Neural progenitor cell (in vitro differentiated cells): ENCODE measurements around the gene ATP8B4. TPM values are rescaled to one million over a fixed set of nuclear protein-coding genes. Genes with fewer than 3 reads are reported as not detected.

Source experiments
- DNase-seq: peaks from one replicate; pipeline ENCODE4 v3.0.0-alpha.2; 2016; ENCODE audit warnings: low spot score
- H2AFZ ChIP-seq: fragments of 200-600 bp; sonication (generic); replicated peaks from 2 replicates; pipeline ENCODE4 v1.6.1; 2016; ENCODE audit warnings: antibody characterized with exemption
- H3F3A ChIP-seq: fragments of 200-600 bp; sonication (generic); 2 replicates; pipeline ENCODE4 v1.6.1; 2016; ENCODE audit warnings: antibody characterized with exemption, low read depth
- H3K27ac ChIP-seq: fragments of 200-600 bp; sonication (generic); 2 replicates; pipeline ENCODE4 v1.5.1; 2016; ENCODE audit warnings: mild to moderate bottlenecking
- H3K27me3 ChIP-seq: fragments of 200-600 bp; sonication (generic); 2 replicates; pipeline ENCODE4 v1.6.1; 2016; ENCODE audit warnings: mild to moderate bottlenecking, moderate library complexity
- H3K36me3 ChIP-seq: fragments of 200-600 bp; sonication (generic); 2 replicates; pipeline ENCODE4 v1.5.1; 2016
- H3K4me1 ChIP-seq: fragments of 200-600 bp; sonication (generic); 2 replicates; pipeline ENCODE4 v1.6.1; 2016; ENCODE audit warnings: mixed run types
- H3K4me2 ChIP-seq: fragments of 200-600 bp; sonication (generic); 2 replicates; pipeline ENCODE4 v1.6.1; 2016
- H3K4me3 ChIP-seq: fragments of 200-600 bp; sonication (generic); 2 replicates; pipeline ENCODE4 v1.5.1; 2016
- H3K79me2 ChIP-seq: fragments of 200-600 bp; sonication (generic); 2 replicates; pipeline ENCODE4 v1.6.1; 2016; ENCODE audit warnings: low read depth
- H3K9ac ChIP-seq: fragments of 200-600 bp; sonication (generic); 2 replicates; pipeline ENCODE4 v1.6.1; 2016
- H3K9me3 ChIP-seq: fragments of 200-600 bp; sonication (generic); 2 replicates; pipeline ENCODE4 v1.5.1; 2016; ENCODE audit warnings: low read depth
- H4K20me1 ChIP-seq: fragments of 200-600 bp; sonication (generic); 2 replicates; pipeline ENCODE4 v1.6.1; 2016; ENCODE audit warnings: low read depth
- H3K27ac Mint-ChIP-seq: 3 replicates; pipeline ENCODE4 v1.8.0; 2021; ENCODE audit warnings: mixed read lengths
- H3K27me3 Mint-ChIP-seq: 2 replicates; pipeline ENCODE4 v1.8.0; 2022; ENCODE audit warnings: low read depth, mild to moderate bottlenecking, inconsistent platforms, moderate library complexity, mixed read lengths; ENCODE audit not compliant: insufficient read depth
- H3K36me3 Mint-ChIP-seq: 3 replicates; pipeline ENCODE4 v1.8.0; 2021; ENCODE audit warnings: mixed read lengths
- H3K4me1 Mint-ChIP-seq: 3 replicates; pipeline ENCODE4 v1.8.0; 2021; ENCODE audit warnings: mixed read lengths
- H3K4me3 Mint-ChIP-seq: 3 replicates; pipeline ENCODE4 v1.8.0; 2021; ENCODE audit warnings: mild to moderate bottlenecking, moderate library complexity, mixed read lengths
- H3K9me3 Mint-ChIP-seq: 3 replicates; pipeline ENCODE4 v1.8.0; 2020; ENCODE audit warnings: mixed read lengths
- EZH2 ChIP-seq: fragments of 200-600 bp; sonication (generic); IDR thresholded peaks from 2 replicates; pipeline ENCODE4 v1.6.1; 2017; ENCODE audit warnings: antibody characterized with exemption, mild to moderate bottlenecking, moderate library complexity
- EZH2phosphoT487 ChIP-seq: fragments of 200-600 bp; sonication (generic); IDR thresholded peaks from 2 replicates; pipeline ENCODE4 v1.6.1; 2017; ENCODE audit warnings: antibody characterized with exemption
- total RNA-seq: library from RNA; depleted of rRNA; stranded (reverse); fragments of >200 nt; gene quantifications from 2 replicates; pipeline ENCODE4 v1.2.3, GENCODE V29; 2015; ENCODE audit warnings: low replicate concordance
- TF ChIP-seq, protein P1 (sequence below): fragments of 200-600 bp; sonication (generic); IDR thresholded peaks from 2 replicates; pipeline ENCODE4 v1.5.1; 2017; ENCODE audit warnings: antibody characterized with exemption, mild to moderate bottlenecking

Gene ATP8B4
- total RNA-seq, 1 donor from 2014 or later: 2.7 TPM

DNA sequence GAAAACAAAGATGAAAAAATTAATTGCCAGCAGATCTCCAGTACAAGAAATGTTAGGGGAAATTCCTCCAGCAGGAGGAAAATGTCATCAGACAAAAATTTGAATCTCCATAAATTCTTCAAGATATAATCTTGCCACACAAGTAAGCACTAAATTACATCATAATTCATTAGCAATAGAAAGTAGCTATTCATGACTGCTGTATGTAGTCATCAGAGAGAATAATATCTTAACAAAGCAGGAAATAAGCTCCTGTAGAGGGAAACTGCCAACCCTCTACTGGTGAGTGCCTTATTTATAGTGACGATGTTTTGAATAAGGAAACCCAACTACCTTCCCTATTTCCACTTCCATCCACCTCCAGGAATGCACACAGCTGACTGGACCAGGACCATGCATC lies 47.2 kb upstream of the ATP8B4 start:
- no peaks in the 10 kb centered on the region for H3K36me3 ChIP-seq
- no peak overlapping the region for H3K4me3 ChIP-seq
- TF ChIP-seq EZH2phosphoT487 (no peak), EZH2 (no peak)
- TF ChIP-seq, protein P1, sequence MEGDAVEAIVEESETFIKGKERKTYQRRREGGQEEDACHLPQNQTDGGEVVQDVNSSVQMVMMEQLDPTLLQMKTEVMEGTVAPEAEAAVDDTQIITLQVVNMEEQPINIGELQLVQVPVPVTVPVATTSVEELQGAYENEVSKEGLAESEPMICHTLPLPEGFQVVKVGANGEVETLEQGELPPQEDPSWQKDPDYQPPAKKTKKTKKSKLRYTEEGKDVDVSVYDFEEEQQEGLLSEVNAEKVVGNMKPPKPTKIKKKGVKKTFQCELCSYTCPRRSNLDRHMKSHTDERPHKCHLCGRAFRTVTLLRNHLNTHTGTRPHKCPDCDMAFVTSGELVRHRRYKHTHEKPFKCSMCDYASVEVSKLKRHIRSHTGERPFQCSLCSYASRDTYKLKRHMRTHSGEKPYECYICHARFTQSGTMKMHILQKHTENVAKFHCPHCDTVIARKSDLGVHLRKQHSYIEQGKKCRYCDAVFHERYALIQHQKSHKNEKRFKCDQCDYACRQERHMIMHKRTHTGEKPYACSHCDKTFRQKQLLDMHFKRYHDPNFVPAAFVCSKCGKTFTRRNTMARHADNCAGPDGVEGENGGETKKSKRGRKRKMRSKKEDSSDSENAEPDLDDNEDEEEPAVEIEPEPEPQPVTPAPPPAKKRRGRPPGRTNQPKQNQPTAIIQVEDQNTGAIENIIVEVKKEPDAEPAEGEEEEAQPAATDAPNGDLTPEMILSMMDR: no peak

DNA sequence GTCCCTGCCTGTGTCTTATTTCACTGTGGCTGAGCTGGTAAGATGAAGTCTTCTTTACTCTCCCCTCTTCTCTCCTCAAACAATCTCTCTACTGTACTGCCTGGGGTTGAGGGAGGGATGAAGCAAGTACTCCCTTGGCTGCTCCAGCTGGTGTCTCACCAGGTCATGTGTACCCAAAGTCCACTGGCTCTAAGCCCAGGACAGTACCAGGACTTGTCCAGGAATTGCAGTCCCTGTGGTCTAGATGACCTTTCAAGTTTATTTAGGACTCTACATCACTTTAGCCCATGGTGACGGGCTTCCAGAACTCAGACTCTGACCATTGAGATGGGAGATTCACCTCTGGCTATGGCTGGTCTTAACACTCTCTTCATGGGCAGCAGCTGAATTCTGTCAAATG lies 45.4 kb upstream of the ATP8B4 start:
- H4K20me1 ChIP-seq: no peaks in the 10 kb centered on the region
- H3K4me1 ChIP-seq: no peaks in the 10 kb centered on the region
- Mint-ChIP-seq H3K36me3 (no peaks in the 10 kb centered on the region), H3K9me3 (peaks cover 7% of the 10 kb centered on the region), H3K27ac (no peak overlapping the region), H3K27me3 (peaks cover 5% of the 10 kb centered on the region), H3K4me3 (no peak overlapping the region), H3K4me1 (peaks cover 10% of the 10 kb centered on the region)
- H3K4me2 ChIP-seq: no peak overlapping the region
- DNase-seq: no peak
- H3F3A ChIP-seq: no peaks in the 10 kb centered on the region
- no peaks in the 10 kb centered on the region for H3K79me2 ChIP-seq
- H3K27me3 ChIP-seq: no peaks in the 10 kb centered on the region
- H3K9ac ChIP-seq: no peak overlapping the region
- H3K9me3 ChIP-seq: no peaks in the 10 kb centered on the region
- no peak overlapping the region for H3K27ac ChIP-seq
- TF ChIP-seq EZH2 (no peak), EZH2phosphoT487 (no peak)
- TF ChIP-seq, protein P1: no peak
- no peaks in the 10 kb centered on the region for H3K36me3 ChIP-seq
- H2AFZ ChIP-seq: no peak overlapping the region
- H3K4me3 ChIP-seq: no peak overlapping the region

More for the DNA sequence above, 47.2 kb upstream of the ATP8B4 start:
- H3K27me3 ChIP-seq: no peaks in the 10 kb centered on the region
- no peak overlapping the region for H3K4me3 Mint-ChIP-seq
- H3K4me1 ChIP-seq: no peaks in the 10 kb centered on the region
- no peak overlapping the region for H3K4me2 ChIP-seq
- no peak for DNase-seq
- H3K27ac ChIP-seq: no peak overlapping the region
- H3K4me1 Mint-ChIP-seq: peaks cover 10% of the 10 kb centered on the region
- no peaks in the 10 kb centered on the region for H4K20me1 ChIP-seq
- H3K27ac Mint-ChIP-seq: no peak overlapping the region
- H3F3A ChIP-seq: no peaks in the 10 kb centered on the region
- no peaks in the 10 kb centered on the region for H3K9me3 ChIP-seq
- peaks cover 5% of the 10 kb centered on the region for H3K9me3 Mint-ChIP-seq
- H3K36me3 Mint-ChIP-seq: no peaks in the 10 kb centered on the region
- H3K9ac ChIP-seq: no peak overlapping the region
- peaks cover 9% of the 10 kb centered on the region for H3K27me3 Mint-ChIP-seq
- no peak overlapping the region for H2AFZ ChIP-seq
- H3K79me2 ChIP-seq: no peaks in the 10 kb centered on the region

GRCh38 chr15:50163719-50164410 lies 44.8 kb upstream of the ATP8B4 start:
- Histone ChIP-seq H3K27me3 (no peaks in the 10 kb centered on the region), H3K4me3 (no peak overlapping the region), H3K4me2 (no peak overlapping the region), H3K9ac (no peak overlapping the region), H4K20me1 (no peaks in the 10 kb centered on the region), H3F3A (no peaks in the 10 kb centered on the region), H3K4me1 (no peaks in the 10 kb centered on the region), H3K27ac (no peak overlapping the region), H3K9me3 (no peaks in the 10 kb centered on the region), H2AFZ (no peak overlapping the region), H3K79me2 (no peaks in the 10 kb centered on the region), H3K36me3 (no peaks in the 10 kb centered on the region)
- TF ChIP-seq EZH2 (no peak), EZH2phosphoT487 (no peak)
- TF ChIP-seq, protein P1: no peak
- no peak overlapping the region for H3K4me3 Mint-ChIP-seq
- peaks cover 2% of the 10 kb centered on the region for H3K36me3 Mint-ChIP-seq
- peaks cover 10% of the 10 kb centered on the region for H3K4me1 Mint-ChIP-seq
- DNase-seq: no peak
- H3K27ac Mint-ChIP-seq: no peak overlapping the region
- H3K9me3 Mint-ChIP-seq: peaks cover 5% of the 10 kb centered on the region
- peaks cover 2% of the 10 kb centered on the region for H3K27me3 Mint-ChIP-seq
